ENCODE measurements around the gene RUSF1.

DNA sequence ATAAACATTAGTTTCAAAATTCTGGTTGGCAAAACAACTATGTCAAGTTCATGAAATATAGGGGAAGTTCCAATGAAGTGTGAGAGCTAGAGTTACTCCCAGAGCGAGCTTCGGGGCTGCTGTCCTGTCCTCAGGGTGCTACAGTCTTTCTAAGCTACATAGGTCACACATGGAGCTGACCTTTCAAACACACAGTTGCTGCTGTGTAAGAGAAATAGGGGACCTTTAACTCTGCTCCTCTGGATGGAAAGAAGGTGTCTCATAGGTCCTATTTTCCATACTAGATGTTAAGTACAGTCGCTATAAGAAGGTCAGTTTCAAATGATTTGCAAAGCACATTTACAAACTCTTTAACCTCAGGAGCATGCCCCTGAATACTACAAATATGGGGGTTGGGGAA, 13.2 kb upstream of the RUSF1 start:
- TF ChIP-seq, protein P1, sequence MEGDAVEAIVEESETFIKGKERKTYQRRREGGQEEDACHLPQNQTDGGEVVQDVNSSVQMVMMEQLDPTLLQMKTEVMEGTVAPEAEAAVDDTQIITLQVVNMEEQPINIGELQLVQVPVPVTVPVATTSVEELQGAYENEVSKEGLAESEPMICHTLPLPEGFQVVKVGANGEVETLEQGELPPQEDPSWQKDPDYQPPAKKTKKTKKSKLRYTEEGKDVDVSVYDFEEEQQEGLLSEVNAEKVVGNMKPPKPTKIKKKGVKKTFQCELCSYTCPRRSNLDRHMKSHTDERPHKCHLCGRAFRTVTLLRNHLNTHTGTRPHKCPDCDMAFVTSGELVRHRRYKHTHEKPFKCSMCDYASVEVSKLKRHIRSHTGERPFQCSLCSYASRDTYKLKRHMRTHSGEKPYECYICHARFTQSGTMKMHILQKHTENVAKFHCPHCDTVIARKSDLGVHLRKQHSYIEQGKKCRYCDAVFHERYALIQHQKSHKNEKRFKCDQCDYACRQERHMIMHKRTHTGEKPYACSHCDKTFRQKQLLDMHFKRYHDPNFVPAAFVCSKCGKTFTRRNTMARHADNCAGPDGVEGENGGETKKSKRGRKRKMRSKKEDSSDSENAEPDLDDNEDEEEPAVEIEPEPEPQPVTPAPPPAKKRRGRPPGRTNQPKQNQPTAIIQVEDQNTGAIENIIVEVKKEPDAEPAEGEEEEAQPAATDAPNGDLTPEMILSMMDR (IDR thresholded peaks at IDR 0.05), result no peak
- TF ChIP-seq POLR2A (IDR thresholded peaks at IDR 0.05), result no peak
